Gastroesophageal sphincter (tissue), 3 donors: ENCODE data around the gene NAB1.

Experiments used
- CTCF ChIP-seq, 4 experiments: fragments of 200-600 bp in 2 of 4; fragments of 450-650 bp in 2 of 4; sonication (generic) in 1 of 4; IDR thresholded peaks; one replicate each; pipeline ENCODE4 v1.5.1; 2017 to 2019; ENCODE audit warnings: antibody characterized with exemption in 4 of 4, mild to moderate bottlenecking in 2 of 4, moderate library complexity in 2 of 4
- POLR2A ChIP-seq, 2 donors: fragments of 450-650 bp; IDR thresholded peaks; one replicate each; pipeline ENCODE4 v1.6.1; 2017; ENCODE audit warnings: antibody characterized with exemption in 2 of 2, mild to moderate bottlenecking in 2 of 2, moderate library complexity in 1 of 2
- POLR2AphosphoS5 ChIP-seq: sonication (generic); formaldehyde crosslinking; IDR thresholded peaks from one replicate; pipeline ENCODE4 v1.6.1; 2017; ENCODE audit warnings: antibody characterized with exemption

- TF ChIP-seq POLR2A (IDR thresholded peaks at IDR 0.05) (no peak), CTCF (IDR thresholded peaks at IDR 0.05) (no peak), POLR2AphosphoS5 (no peak)
These were observed 44.8 kb downstream of the NAB1 start for GRCh38 chr2:190693533-190694232.
